Measurements from ENCODE around the gene AGAP1.
A peak's percentile ranks its signal among the peaks of the same experiment; 100 is the strongest.

Gene AGAP1

GRCh38 chr2:235643680-235644511 is 150.1 kb downstream of the AGAP1 start:
- H3K27me3 ChIP-seq (ENCODE audit: control insufficient read depth in 1 of 2, insufficient read depth in 2 of 2, low read length in 2 of 2), result no peaks in the 10 kb centered on the region
- peaks cover 26 to 39% of the 10 kb centered on the region in 2 donors for H3K4me1 ChIP-seq (ENCODE audit: control insufficient read depth in 1 of 2, insufficient read depth in 2 of 2, low read length in 2 of 2)
- H3K9me3 ChIP-seq (ENCODE audit: control insufficient read depth in 1 of 2, low read length in 2 of 2), result no peaks in the 10 kb centered on the region
- no peak overlapping the region for H3K27ac ChIP-seq (ENCODE audit: low read depth, low read length)
- H3K36me3 ChIP-seq (ENCODE audit: control insufficient read depth in 1 of 2, insufficient read depth in 2 of 2, low read length in 2 of 2), result no peaks in the 10 kb centered on the region
- H3K4me3 ChIP-seq (ENCODE audit: low read depth in 1 of 2, low read length in 2 of 2), result no peak overlapping the region
- no peak overlapping the region for H3K9ac ChIP-seq (ENCODE audit: low read depth in 1 of 2, low read length in 2 of 2)

DNA sequence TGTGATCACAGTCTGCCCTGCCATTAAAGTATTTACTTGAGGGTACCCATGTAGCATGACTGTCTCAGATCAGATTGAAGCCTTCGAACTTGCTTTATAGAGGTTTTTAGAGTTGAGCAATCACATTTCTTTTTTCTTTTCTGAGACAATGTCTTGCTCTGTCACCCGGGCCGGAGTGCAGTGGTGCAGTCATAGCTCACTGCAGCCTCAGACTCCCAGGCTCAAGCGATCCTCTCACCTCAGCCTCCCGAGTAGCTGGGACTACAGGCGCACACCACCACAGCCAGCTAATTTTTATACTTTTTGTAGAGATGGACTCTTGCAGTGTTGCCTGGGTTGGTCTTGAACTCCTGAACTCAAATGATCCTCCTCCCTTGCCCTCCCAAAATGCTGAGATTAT is 153.4 kb downstream of the AGAP1 start:
- Histone ChIP-seq H3K9me3 (ENCODE audit: control insufficient read depth in 1 of 2, low read length in 2 of 2) (no peaks in the 10 kb centered on the region), H3K27ac (ENCODE audit: low read depth, low read length) (no peak overlapping the region), H3K27me3 (ENCODE audit: control insufficient read depth in 1 of 2, insufficient read depth in 2 of 2, low read length in 2 of 2) (no peaks in the 10 kb centered on the region), H3K9ac (ENCODE audit: low read depth in 1 of 2, low read length in 2 of 2) (no peak overlapping the region), H3K4me3 (ENCODE audit: low read depth in 1 of 2, low read length in 2 of 2) (no peak overlapping the region), H3K4me1 (ENCODE audit: control insufficient read depth in 1 of 2, insufficient read depth in 2 of 2, low read length in 2 of 2) (peaks cover 0 to 6% of the 10 kb centered on the region in 2 donors), H3K36me3 (ENCODE audit: control insufficient read depth in 1 of 2, insufficient read depth in 2 of 2, low read length in 2 of 2) (no peaks in the 10 kb centered on the region)

DNA sequence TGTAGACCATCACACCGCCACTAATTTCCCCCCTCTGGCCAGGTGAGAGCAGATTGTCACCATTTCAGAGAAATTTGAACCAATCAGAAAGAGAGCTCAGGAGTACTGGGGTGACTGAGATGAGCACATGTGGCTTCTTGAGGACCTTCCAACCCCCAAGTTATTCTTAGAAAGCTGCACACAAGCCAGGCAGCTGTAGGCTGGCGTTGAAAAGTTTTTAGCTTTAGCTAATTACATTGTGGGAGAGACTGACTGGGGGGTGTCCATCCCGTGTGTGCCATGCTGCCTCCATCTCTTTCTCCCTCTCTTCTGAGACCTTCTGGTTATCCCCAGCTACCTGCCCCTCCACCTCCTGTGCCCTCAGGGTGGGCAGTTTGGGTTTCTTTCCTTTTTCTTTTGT is 154.0 kb downstream of the AGAP1 start:
- Histone ChIP-seq H3K36me3 (ENCODE audit: control insufficient read depth in 1 of 2, insufficient read depth in 2 of 2, low read length in 2 of 2) (no peaks in the 10 kb centered on the region), H3K27me3 (ENCODE audit: control insufficient read depth in 1 of 2, insufficient read depth in 2 of 2, low read length in 2 of 2) (no peaks in the 10 kb centered on the region), H3K9ac (ENCODE audit: low read depth in 1 of 2, low read length in 2 of 2) (no peak overlapping the region), H3K27ac (ENCODE audit: low read depth, low read length) (no peak overlapping the region), H3K4me3 (ENCODE audit: low read depth in 1 of 2, low read length in 2 of 2) (no peak overlapping the region), H3K9me3 (ENCODE audit: control insufficient read depth in 1 of 2, low read length in 2 of 2) (no peaks in the 10 kb centered on the region), H3K4me1 (ENCODE audit: control insufficient read depth in 1 of 2, insufficient read depth in 2 of 2, low read length in 2 of 2) (peaks cover 0 to under 1% of the 10 kb centered on the region in 2 donors)

DNA sequence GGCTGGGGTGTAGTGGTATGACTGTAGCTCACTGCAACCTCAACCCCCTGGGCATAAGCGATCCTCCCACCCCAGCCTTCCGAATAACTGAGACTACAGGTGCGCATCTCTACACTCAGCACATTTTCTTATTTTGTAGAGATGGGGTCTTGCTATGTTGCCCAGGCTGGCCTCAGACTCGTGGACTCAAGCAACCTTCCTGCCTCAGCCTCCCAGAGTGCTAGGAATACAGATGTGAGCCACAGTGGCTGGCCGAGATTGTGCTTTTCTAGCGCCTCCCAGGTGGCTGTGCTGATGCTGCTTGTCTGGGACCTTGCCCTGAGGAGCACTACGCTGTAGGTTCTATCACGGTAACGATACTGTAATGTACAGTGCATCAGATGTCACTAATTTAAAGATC is 155.6 kb downstream of the AGAP1 start:
- no peaks in the 10 kb centered on the region for H3K9me3 ChIP-seq (ENCODE audit: control insufficient read depth in 1 of 2, low read length in 2 of 2)
- no peaks in the 10 kb centered on the region for H3K27me3 ChIP-seq (ENCODE audit: control insufficient read depth in 1 of 2, insufficient read depth in 2 of 2, low read length in 2 of 2)
- no peak overlapping the region for H3K9ac ChIP-seq (ENCODE audit: low read depth in 1 of 2, low read length in 2 of 2)
- no peaks in the 10 kb centered on the region for H3K36me3 ChIP-seq (ENCODE audit: control insufficient read depth in 1 of 2, insufficient read depth in 2 of 2, low read length in 2 of 2)
- no peak overlapping the region for H3K27ac ChIP-seq (ENCODE audit: low read depth, low read length)
- no peak overlapping the region for H3K4me3 ChIP-seq (ENCODE audit: low read depth in 1 of 2, low read length in 2 of 2)
- H3K4me1 ChIP-seq (ENCODE audit: control insufficient read depth in 1 of 2, insufficient read depth in 2 of 2, low read length in 2 of 2), result no peaks in the 10 kb centered on the region

- Histone ChIP-seq H3K9me3 (ENCODE audit: control insufficient read depth in 1 of 2, low read length in 2 of 2) (no peaks in the 10 kb centered on the region), H3K27me3 (ENCODE audit: control insufficient read depth in 1 of 2, insufficient read depth in 2 of 2, low read length in 2 of 2) (no peaks in the 10 kb centered on the region), H3K27ac (ENCODE audit: low read depth, low read length) (no peak overlapping the region), H3K36me3 (ENCODE audit: control insufficient read depth in 1 of 2, insufficient read depth in 2 of 2, low read length in 2 of 2) (no peaks in the 10 kb centered on the region), H3K4me3 (ENCODE audit: low read depth in 1 of 2, low read length in 2 of 2) (no peak overlapping the region), H3K4me1 (ENCODE audit: control insufficient read depth in 1 of 2, insufficient read depth in 2 of 2, low read length in 2 of 2) (no peaks in the 10 kb centered on the region), H3K9ac (ENCODE audit: low read depth in 1 of 2, low read length in 2 of 2) (no peak overlapping the region)
Observed at GRCh38 chr2:235651643-235652042, 157.8 kb downstream of the AGAP1 start.

- Histone ChIP-seq H3K36me3 (ENCODE audit: control insufficient read depth in 1 of 2, insufficient read depth in 2 of 2, low read length in 2 of 2) (no peaks in the 10 kb centered on the region), H3K27ac (ENCODE audit: low read depth, low read length) (no peak overlapping the region), H3K9me3 (ENCODE audit: control insufficient read depth in 1 of 2, low read length in 2 of 2) (no peaks in the 10 kb centered on the region), H3K9ac (ENCODE audit: low read depth in 1 of 2, low read length in 2 of 2) (no peak overlapping the region), H3K27me3 (ENCODE audit: control insufficient read depth in 1 of 2, insufficient read depth in 2 of 2, low read length in 2 of 2) (no peaks in the 10 kb centered on the region), H3K4me3 (ENCODE audit: low read depth in 1 of 2, low read length in 2 of 2) (no peak overlapping the region), H3K4me1 (ENCODE audit: control insufficient read depth in 1 of 2, insufficient read depth in 2 of 2, low read length in 2 of 2) (peaks cover 16 to 17% of the 10 kb centered on the region in 2 donors)
Observed at GRCh38 chr2:235654103-235654813, 160.4 kb downstream of the AGAP1 start.

DNA sequence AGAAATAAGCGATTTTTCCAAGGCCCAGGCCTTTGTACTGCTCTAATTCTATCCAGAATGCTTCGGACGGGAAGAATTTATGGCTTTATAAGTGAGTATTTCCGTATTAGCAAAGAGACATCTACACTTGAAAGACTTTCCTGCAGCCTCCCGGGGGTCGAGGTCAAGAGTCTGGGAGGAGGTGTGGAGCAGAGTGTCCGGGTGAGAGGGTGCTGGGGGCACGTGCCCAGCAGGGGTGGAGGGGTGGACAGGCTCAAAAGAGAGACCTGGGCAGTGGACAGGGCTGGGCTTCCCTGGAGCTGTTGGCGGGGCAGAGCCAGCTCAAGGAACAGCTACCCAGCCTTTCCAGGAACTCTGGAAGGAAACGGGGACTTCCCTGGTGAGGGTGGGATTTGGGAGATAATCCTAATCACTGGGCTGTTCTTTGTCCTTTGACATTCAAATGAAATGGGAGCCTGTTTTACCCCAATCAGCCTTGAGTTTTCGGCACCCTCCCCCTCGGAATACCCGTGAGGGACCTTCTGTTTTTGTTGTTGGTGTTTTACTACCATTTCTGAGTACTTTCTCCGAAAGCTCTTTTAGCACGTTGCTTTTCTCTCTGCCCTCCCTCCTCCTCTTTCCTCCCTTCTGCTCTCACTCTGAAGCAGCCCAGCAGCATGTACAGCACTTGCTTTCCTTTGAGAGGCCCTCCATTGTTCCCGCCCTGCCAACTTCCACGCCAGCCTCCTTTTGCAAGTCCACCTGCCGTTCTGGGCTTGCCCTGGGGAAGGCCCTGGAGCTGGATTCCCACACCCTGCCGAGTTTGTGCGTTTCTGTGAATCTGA is 164.7 kb downstream of the AGAP1 start:
- Histone ChIP-seq H3K27ac (ENCODE audit: low read depth, low read length) (peak overlapping the region; percentile 13), H3K9ac (ENCODE audit: low read depth in 1 of 2, low read length in 2 of 2) (peak overlapping the region in 1 of 2 donors; percentile 35), H3K4me3 (ENCODE audit: low read depth in 1 of 2, low read length in 2 of 2) (peak overlapping the region in 1 of 2 donors; percentile 19), H3K9me3 (ENCODE audit: control insufficient read depth in 1 of 2, low read length in 2 of 2) (no peaks in the 10 kb centered on the region), H3K4me1 (ENCODE audit: control insufficient read depth in 1 of 2, insufficient read depth in 2 of 2, low read length in 2 of 2) (peaks cover 43% of the 10 kb centered on the region in 2 donors), H3K36me3 (ENCODE audit: control insufficient read depth in 1 of 2, insufficient read depth in 2 of 2, low read length in 2 of 2) (no peaks in the 10 kb centered on the region), H3K27me3 (ENCODE audit: control insufficient read depth in 1 of 2, insufficient read depth in 2 of 2, low read length in 2 of 2) (no peaks in the 10 kb centered on the region)

DNA sequence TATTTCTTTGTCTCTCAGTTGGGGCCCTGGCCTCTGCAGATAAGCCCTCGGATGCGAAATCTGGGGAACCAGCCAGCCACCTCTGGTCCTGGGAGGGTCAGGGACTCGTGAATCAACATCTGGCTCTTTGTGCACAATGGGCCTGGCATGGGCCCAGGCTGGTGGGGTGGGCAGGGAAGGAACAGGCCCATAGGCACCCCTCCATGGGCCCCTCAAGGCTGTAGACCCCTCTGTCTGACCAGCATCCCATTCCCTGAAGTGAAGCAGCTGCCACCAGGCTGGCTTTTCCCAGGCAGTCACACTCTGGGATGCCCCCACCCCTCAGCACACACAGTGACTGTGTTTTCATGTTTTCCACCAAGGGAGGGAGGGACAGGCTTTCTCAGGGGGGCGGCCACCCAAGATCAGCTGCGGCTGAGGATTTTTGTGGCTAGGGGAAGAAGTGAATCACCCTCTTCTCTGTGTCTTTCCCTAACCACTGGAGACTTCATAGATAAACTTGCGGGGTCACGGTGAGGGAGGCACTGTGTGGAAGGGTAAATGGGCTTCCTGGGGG is 166.0 kb downstream of the AGAP1 start:
- H3K9me3 ChIP-seq (ENCODE audit: control insufficient read depth in 1 of 2, low read length in 2 of 2), result no peaks in the 10 kb centered on the region
- no peak overlapping the region for H3K9ac ChIP-seq (ENCODE audit: low read depth in 1 of 2, low read length in 2 of 2)
- no peak overlapping the region for H3K27ac ChIP-seq (ENCODE audit: low read depth, low read length)
- no peaks in the 10 kb centered on the region for H3K36me3 ChIP-seq (ENCODE audit: control insufficient read depth in 1 of 2, insufficient read depth in 2 of 2, low read length in 2 of 2)
- peaks cover 43% of the 10 kb centered on the region in 2 donors for H3K4me1 ChIP-seq (ENCODE audit: control insufficient read depth in 1 of 2, insufficient read depth in 2 of 2, low read length in 2 of 2)
- no peaks in the 10 kb centered on the region for H3K27me3 ChIP-seq (ENCODE audit: control insufficient read depth in 1 of 2, insufficient read depth in 2 of 2, low read length in 2 of 2)
- H3K4me3 ChIP-seq (ENCODE audit: low read depth in 1 of 2, low read length in 2 of 2), result no peak overlapping the region

GRCh38 chr2:235660484-235661082 is 166.7 kb downstream of the AGAP1 start:
- Histone ChIP-seq H3K27me3 (ENCODE audit: control insufficient read depth in 1 of 2, insufficient read depth in 2 of 2, low read length in 2 of 2) (no peaks in the 10 kb centered on the region), H3K36me3 (ENCODE audit: control insufficient read depth in 1 of 2, insufficient read depth in 2 of 2, low read length in 2 of 2) (no peaks in the 10 kb centered on the region), H3K9me3 (ENCODE audit: control insufficient read depth in 1 of 2, low read length in 2 of 2) (no peaks in the 10 kb centered on the region), H3K4me1 (ENCODE audit: control insufficient read depth in 1 of 2, insufficient read depth in 2 of 2, low read length in 2 of 2) (peaks cover 46 to 47% of the 10 kb centered on the region in 2 donors), H3K27ac (ENCODE audit: low read depth, low read length) (no peak overlapping the region), H3K4me3 (ENCODE audit: low read depth in 1 of 2, low read length in 2 of 2) (peak overlapping the region; percentile 29 to 31), H3K9ac (ENCODE audit: low read depth in 1 of 2, low read length in 2 of 2) (peak overlapping the region in 1 of 2 donors; percentile 39)

Measured in duodenal mucosa (tissue), 2 donors.